CD4-positive, alpha-beta T cell treated with Interleukin-21 for 1 hour (primary cell): Measurements from ENCODE around the gene RGS6.

Experiments
- DNase-seq: peaks from one replicate; pipeline ENCODE4 v3.0.0-alpha.2; 2020

Gene RGS6

DNA sequence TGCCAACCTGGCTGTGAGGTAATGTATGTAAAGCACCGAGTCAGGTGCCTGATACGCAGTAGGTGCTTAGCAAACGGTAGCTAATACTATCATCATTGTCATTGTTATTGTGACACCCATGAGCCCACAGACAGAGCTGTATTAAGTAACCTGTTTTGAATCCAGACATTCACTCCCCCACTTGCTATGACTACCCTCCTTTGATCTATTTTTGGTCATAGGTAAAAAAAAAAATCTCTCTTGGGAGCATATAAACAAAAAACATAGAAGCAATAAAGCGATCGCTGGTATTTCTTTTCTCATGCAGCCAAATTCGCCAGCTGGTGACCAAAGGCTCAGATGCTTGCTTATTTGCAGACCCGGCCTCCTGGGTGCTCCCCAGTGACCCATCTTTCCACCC is 631.4 kb downstream of the RGS6 start:
- no peak for DNase-seq

DNA sequence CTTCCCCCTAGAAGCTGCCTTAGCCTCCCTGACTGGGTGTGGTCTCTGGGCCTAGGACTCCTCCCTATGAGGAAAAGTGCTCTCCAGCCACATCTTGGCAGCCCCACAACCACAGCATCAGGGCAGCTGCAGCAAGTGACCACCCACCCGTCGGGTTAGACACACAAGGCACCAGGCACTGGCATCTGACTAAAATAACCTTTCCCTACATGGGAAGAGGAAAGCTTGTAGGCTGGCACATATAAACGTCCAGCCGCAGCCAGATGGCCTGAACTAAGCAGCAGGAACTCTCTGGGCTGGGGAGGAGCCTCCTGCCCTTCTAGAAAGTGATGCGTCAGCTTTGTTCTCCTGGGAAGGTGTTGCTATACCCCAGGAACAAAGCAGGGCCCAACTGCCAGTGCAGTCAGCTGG is 632.9 kb downstream of the RGS6 start:
- no peak for DNase-seq

DNA sequence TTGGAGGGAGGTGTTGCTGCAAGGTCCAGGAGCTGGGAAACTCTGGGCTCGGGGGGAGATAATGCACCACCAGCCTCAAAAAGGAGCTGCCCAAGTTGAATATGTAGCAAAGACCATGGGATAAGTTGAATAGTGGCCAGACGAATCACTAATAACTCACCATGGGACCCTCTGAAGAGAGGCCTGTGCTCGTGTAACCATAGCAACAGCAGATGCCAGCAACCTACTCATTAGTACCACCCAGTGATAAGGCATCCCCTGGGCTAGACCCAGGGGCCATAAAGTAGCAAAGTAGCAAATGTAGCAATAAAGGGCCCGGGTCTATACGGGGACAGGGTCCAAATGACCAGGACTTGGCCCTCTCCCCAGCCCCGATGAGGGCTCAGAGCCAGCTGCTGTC is 633.7 kb downstream of the RGS6 start:
- no peak for DNase-seq

DNA sequence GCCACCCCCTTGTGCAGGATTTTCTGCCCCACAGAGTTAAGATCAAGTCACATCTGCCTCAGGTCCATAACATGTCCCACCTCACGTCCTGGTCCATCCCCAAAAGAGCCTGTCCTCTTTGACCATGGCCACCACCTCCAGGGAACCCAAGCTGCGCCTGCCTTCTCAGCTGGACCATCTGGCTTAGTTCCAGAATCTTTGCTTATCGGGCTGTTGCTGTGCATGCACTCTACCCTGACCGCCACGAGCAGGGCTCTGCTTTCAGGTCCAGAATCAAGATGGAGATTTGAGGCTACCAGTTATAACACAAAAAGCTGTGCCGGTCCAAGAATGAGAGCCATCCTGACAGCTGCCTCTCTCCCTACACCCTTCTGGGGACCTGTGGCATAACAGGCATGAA is 635.0 kb downstream of the RGS6 start:
- DNase-seq, result no peak

DNA sequence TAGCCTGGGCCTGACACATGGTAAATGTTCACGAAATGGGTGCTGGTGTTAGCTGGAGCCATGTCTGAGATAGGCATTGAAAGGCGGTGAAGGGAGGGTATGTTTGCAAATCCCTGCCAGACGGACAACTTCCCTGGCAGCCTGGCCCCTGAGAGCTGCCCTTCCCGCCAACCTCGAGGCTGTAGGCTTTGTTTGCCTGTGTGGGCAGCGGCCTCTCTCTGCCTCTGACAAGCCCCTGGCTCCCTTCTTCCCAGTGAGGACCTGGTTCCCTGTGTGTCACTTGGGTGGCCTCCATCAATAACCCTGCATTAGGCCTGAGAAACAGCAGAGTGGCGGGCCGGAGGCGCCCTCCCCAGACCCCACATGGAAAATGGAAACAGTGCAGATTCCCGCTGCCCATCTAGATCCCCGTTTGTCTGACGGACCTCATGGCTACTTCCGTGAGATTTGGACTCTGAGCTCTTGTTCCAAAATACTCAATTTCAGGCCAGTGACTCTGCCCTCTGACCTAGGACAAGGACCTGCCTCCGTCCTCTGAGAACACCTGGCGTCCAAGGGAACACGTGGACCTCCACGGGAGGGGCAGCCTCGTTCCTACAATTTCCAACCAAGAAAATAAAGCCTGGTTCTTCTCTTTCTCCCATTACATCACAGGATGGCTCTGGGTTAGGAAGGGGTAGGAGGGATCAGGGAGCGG is 636.2 kb downstream of the RGS6 start:
- DNase-seq, result no peak

DNA sequence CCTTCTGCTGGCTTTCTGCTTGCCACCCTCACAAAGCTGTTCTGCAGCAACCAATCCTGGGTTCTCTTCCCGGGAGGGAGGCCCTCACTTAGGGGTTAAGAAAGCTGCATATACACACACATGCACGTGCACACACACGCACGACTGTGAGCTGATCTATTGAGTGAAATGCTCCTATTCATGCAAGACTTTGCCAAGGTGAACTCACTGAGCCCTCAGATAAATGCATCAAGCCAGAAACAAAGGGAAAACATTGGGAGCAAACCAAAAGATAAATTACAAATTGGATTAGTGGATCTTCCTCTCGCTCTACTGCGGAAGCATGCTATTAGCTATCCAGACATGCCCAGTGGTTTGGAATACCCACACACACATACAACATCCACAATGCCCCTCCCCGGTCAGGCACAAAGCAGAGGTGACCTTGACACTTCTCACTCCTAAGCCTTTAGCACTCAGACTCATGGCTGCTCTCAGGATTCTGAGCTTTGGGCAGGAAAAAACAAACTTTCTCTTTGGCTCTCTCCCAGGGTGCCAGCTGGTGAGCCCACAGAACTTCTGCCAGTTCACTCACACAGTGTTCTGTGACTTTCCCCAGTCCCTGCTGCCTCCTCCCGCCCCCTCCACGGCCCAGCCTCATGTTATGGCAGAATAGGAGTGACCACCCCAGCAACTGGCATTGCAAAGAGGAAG is 641.6 kb downstream of the RGS6 start:
- DNase-seq, result no peak

DNA sequence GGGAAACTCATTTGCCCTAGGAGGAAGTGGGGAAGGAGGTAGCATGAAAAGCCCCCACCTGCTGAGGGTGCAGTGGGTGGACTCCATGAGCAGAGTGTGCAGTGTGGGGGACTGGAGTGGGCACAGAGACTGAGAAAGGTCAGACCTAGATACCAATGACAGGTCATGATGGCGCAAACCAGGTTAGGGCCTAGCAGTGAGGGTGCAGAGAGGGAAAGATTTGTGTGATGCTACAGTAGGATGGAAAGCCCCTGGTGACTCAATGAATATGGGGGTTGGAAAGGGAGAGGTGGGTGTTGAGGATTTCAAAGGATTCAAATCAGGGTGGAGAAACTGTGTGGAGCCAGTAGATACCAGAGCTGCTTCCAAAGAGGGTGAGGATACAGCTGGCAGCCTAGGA is 642.5 kb downstream of the RGS6 start:
- no peak for DNase-seq

DNA sequence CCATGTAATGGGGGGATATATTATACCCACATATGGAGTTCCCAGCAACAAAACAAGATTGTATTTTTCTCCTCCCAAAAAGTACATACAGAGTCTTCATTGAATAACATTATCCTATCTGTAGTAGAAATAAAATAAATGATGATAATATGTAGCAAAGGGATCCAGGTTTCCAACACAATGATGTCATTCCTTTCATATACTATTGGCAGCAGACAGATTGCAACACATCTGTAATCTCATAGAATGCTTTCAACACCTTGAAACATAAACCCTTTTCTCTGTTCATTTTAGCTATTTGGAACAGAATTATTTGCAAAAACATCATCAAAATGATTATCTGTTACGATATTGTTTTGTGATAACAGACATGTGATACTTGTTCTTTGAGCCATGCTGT is 644.0 kb downstream of the RGS6 start:
- DNase-seq, result no peak

DNA sequence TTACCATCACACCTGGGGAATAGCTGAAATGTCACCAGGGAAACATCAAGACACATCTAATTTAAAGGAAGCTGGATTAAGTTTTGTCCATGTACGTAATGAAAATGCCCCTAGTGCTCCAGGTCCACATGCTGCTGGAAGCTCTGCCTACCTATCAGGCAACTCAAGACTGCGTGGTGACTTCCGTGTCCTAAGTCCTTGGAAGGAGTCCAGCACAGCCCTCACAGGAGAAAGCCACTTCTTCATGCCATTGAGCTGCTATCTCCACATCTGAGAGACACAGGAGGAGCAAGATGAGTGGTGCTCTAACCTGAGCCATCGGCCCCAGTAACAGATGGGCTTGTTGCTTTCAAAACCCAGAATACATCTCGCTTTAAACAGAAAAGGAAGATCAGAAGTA is 645.3 kb downstream of the RGS6 start:
- DNase-seq, result no peak

DNA sequence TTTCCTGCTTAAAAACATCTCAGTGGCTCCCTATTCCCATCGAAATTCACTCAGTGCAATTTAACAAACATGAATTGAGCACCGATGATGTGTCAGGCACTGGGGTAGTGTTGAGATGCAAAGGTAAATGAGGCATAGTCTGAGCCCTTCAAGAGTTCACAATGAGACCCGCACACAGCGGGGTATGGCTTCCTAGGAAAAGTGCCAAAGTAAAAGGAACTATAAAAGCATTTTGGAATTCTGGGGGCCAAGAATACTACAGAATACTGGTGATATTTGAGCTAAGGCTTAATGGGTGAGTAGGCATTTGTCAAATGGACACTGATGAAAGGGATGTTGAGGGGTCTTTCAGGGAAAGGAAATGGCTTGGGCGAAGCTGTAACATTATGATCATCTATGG is 646.3 kb downstream of the RGS6 start:
- no peak for DNase-seq

DNA sequence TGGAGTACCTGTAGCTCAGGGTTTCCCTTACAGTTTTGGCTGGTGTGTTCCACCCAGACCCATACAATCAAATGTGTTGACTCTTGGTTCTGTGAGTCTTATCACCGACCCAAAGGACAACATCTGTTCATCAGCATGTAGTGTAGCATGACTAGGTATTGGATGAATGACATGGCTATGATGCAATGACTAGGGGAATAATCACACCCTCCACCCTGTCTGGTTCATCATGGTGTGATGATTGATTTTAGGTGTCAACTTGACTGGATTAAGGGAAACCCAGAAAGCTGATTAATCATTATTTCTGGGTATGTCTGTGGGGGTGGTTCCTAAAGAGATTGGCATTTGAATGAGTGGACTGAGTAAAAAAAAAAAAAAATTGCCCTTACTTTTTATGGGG is 650.4 kb downstream of the RGS6 start:
- DNase-seq, result no peak

DNA sequence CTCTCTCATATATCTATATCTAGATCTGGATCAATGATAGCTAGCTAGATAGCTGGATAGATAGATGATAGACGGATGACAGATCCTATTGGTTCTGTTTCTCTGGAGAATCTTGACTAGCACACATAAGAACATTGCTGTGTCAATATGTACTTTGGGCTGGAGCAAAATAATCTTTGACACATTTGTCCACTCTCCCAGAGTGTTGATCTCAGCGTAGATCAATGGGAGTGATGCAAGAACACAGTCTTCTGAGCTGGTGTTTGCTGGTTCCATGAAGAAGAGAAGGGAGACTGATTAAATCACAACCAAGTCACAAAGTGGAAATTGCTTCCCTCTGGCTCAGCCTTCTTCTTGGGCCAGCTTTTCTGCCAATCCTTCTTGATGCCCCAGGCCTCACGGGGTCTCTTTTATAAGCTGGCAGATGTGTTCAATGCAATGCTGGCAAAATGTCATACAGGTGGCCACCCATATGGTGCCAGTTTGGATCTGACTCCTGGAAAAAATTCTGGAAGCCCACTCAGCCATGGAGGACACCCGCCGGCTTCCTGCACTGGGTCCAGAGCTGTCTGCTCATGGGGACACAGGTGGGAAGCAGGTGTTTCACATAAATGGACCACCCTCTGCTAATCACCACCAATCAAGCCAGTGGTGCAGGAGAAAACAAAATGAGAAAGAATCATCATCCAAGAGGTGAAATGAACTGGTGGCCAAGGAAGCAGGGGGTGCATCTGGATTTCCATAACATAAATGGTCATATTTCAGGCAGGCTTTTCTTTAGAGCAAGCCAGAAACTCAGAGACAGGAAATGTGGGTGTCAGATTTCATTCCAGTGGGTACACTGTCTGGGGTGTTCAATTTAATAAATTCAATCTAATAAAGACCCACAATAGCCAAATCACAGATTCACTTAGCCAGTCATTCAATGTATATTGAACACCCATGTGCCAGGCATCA is 651.4 kb downstream of the RGS6 start:
- DNase-seq, result no peak

DNA sequence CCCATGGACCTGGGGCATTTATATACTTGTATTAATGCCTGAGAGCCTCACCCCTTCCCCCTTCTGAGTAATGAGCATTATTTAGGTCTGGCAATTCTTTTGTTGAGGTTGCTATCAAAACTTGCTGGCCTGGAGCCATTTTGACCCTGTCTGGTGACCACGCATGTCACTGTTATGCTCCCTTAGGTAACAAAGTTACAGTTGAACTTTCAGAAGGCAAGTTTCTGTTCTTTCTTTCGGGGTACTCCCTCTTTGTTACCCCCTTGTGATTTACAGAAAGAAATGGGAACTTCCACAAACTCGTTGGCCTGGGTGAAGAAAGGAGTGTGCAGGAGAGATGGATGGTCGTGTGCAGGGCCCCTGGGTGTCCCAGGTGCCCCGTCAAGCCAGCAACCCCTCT is 656.3 kb downstream of the RGS6 start:
- no peak for DNase-seq

DNA sequence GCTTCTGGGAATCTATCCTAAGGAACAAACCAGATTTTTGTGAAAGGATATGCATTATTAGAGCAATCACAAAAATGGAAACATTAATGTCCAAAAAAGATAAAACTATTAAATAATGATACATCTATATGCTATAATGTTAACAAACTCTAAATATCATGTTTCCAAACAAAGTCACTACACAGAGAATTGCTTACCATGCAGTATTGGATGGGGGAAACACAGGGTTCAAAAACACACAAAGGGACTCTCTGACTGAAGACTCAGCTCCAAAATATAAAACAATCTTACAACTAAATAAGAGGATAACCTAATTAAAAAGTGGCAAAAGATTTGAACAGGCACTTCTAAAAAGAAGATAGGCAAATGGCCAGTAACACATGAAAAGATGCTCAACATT is 657.4 kb downstream of the RGS6 start:
- no peak for DNase-seq

DNA sequence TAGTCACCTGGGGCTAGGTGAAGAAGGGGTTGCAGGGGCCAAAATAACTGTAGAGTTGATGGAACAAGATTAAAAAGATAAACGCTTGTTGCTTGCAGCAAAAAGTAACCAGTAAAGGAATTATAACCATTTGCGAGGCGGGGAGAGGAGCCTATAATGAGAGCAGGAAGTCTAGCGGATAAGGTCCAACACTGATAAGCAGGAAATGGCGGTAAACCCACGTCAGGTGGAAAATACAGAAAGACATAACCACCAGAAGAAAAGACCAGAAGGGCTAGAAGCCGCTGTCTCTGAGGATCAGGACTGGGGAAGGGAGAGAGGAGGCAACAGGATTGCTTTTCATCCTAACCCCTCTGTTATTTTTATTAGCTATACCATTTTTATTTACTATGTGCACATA is 658.3 kb downstream of the RGS6 start:
- DNase-seq, result peak; percentile 37

DNA sequence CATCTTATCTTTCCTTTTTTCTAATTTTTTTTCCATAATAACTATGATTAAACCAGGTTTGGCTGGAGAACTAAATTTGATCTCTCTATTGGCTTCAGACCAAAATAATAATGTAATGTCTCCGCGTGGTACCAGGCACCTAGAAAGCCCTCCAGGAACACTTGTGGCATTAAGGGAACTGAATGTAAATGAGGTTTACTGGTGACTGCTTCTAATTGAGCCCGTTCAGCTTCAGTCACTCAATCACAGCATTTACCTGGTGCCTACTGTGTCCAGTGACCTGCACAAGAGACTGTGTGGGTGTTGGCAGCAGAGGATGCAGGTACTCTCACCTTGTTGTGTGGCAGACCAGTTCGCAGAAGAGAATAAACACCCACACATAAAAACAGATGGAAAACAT is 659.2 kb downstream of the RGS6 start:
- DNase-seq, result no peak

DNA sequence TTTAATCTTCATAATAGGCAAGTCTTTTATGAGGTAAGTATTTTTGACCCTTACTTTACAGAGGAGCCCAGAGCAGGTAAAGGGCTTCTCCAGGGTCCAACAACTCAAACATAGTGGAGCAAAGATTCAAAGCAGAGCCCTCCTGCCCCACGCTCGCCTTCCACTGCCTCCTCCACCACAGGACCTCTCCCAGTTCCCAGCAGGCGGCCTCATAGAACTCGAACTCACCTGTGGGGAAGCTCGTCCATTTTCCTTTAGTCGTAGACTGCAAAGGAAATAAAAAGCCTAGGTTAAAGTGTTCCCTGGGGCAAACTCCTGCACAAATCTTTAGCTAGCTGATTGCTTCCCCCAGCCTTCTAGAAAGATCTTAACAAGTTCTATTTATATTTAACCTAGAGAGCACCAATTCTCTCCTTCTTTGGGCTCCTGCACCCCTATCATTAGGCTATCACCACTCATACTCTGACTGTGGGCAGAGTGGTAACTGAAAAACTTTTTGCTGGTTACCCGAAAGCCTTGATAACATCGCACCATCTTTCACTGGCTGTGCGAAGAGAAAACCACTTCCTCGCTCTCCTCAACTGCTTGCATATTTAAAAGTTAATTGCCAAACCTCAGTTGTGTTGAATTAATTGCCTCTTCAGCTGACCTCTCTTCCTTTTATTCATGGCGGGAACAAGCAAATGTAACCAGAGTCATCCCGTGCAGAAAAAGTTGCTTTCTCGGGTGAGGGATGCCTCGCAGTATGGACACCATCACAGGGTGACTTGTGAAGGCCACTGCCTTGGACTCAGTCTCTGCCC is 662.1 kb downstream of the RGS6 start:
- DNase-seq, result peak; percentile 65

DNA sequence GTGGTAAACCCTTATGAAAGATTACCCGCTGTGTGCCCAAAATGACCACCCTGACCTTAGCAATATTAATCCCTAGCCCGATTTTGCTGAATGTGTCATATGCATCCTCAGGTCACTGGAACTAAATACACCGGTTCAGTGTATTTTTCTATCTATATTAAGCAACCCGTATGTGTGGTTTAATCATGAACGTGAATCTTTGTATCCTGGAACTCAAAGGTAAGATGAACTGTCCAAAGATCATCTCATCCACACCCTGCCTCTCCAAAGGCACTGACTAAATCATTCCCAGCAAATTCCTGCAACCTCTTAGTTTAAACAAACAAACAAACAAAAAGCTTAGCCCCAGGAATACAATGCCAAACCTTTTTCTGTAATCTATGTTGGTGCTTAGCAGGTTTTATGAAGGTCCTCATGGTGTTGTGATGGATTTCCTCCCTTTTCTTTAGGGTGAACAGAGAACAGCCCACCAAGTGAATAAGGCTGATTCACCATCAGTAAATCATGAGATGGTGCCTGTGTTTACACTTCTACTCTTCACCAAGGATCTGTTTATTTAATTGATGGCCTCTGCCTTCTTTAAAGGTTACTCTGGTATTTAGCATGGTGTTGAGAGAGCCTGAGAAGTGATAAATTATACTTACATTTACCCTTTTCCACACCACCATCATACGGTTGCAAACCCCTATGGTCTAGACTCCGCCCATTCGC is 663.1 kb downstream of the RGS6 start:
- no peak for DNase-seq

DNA sequence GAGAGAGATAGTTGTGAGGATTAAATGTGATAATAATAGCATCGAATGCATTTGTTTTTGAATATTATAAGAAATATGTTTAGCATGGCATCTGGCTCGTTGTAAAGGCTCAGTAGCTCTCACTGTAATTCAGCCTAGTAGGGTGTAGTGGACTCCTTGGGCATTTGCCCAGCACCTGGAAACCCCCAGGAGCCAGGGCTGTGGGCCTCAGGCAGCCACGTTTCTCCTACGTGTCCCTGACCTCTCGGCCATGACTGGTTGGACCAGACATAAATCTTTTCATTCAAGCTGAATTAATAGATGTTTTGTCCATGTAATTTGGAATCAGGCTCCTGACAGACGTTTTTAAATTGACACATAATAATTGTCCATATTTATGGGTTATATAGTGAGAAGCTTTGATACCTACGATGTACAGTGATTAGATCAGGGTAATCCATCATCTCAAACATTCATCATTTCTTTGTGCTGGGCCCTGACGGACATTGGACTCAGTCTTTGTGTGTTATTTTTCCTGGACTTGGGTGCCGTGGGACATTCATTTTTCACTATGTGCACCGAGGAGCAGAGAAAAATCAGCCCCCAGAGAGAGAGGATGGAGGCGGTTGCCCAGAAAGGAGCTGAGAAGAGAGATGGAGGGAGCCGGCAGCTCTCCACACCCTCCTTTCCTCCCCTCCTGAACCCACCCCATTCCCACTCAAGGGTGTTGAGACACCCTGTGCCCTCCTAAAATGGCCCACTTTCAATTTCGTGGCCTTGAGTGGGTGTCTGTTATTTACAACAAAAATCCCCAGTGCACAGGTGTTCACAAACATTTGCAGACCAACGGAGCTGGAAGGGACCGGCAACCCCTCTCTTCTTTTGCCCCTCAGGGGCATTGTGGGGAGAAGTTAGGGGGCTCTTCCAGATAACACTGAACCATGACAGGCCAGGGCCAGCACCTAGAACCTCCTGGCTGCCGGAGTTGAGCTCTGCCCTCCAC is 665.3 kb downstream of the RGS6 start:
- no peak for DNase-seq

DNA sequence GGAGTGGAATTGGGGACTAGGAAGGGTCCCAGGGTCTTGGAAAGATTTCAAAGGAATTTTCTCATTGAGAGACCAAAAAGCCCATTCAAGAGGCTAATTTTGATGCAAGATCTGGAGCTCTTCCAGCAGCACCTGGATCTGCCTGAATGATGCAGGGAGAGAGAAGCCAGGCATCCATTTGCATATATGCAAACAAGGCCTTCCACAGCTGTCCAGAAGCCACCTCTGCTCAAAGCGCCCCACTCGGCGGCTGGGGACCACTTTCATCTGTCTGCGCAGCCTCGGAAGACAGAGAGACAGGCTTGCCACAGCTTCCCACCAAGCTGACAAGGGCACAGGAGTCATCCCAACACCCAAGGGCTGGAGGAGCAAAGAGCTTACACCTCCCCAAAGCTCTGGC is 666.1 kb downstream of the RGS6 start:
- DNase-seq, result no peak
